Fibroblast of the conjunctiva (primary cell): ENCODE data around the gene LDLRAD3.
A peak's percentile ranks its signal among the peaks of the same experiment; 100 is the strongest.

ENCODE experiments used
- DNase-seq: peaks from one replicate; pipeline ENCODE4 v3.0.0-alpha.2; 2010; ENCODE audit warnings: low read depth

The LDLRAD3 gene

DNA sequence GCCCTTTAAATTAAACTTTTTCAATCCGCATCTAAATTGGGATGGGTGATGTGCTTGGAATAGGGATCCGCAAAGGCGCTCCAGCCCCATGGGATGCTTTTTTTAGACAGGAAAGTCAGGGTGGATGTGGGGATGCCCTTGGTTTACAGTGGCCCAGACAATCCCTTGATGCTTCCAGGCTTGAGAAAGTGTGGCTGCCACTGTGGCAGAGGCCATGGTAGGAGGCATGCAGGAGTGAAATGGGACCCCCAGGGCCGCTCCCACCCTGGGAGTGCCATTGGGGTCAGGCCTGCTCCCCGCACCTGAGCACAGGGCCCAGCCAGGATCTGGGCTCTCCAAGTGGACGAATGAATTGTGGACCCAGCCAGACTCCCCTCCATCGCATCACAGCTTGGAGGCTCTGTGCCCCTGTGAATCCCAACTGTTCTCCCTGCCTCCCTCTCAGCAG is 269.6 kb downstream of the LDLRAD3 start:
- no peak for DNase-seq

DNA sequence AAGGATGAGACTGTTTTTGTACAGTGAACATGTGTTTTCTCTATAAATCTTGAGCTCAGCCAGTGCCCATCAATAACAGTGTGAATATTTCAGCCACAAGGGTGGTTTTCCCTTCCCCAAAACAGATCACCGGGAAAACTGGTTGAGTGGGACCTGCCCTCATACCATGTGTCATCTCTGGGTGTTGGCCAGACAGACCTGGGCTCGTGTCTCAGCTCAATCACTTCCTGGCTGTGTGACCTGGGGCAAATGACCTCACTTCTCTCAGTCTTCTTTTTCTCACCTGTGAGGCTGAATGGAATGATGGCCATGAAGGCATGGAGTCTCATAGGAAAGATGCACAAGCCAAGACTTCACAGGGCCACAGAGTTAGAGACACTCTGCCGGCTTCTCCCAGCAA is 270.6 kb downstream of the LDLRAD3 start:
- DNase-seq: no peak

DNA sequence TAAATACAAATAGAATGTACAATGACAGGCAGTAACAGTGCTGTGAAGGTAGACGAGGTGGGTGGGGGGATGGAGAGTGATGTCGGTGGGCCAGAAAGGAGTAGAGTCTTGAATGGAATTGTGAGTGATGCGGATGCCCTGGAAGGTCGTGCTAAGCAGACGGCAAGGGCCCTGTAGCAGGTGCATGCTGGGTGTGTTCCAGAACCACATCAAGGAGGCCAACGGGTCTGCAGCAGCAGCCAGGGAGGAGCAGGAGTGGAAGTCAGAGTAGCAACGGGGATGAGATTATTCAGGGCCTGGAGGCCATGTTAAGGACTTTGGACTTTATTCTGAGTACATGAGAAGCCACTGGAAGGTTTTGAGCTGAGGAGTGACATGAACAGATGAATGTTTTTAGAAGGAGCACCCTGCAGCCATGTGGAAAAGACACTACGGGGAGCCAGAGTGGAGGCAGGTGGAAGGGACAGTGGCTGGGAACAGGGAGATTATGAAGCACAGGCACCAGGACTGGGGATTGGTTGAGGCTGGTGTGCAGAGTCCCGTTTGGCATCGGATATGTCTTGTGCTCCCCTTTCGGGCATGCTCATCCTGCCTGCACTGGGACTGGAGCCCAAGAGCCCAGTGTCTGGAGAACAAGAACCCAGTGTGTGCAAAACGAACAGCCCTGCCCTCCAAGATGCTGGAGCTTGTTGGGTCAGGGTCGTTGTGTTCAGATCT is 271.3 kb downstream of the LDLRAD3 start:
- no peak for DNase-seq

DNA sequence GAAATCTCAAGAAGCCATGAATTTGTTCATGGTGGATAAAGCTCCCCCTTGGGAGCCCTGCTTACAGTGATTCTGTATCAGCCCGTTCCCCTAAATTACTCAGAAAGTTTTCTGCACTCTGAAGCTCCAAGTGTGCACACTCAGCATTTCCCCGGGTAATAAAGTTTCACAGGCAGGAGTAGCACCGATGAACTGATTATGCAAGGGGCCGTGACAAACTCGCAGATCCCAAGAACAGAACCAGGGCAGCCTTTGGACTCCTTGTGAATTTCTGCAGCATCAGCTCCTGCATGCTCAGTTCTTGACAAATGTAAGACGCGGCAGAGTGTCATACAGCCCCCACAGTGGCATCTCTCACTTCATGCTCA is 271.8 kb downstream of the LDLRAD3 start:
- no peak for DNase-seq

DNA sequence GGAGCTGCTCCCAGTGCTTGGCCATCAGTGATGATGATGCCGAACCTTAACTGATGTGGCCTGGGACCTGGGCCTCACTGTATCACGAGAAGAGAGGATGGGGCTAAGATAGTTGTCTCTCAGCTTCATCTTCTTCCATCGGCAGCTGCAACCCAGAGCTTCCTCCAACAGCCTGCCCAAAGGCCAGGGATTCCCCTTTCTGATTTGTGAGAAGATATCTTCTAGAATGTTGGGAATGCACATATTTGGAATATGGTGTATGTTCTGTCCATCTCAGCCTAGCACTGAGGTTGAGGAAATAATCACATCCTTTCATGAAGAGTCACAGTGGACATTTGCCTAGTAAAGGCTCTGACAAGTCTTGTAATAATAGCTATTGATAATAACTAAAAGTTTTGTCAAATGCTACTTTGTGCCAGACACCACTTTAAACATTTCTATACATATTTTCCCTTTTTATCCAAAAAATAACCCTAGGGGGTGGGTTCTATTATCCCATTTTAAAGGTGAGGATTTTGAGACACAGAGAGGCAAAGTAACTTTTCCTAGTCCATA is 272.3 kb downstream of the LDLRAD3 start:
- no peak for DNase-seq

DNA sequence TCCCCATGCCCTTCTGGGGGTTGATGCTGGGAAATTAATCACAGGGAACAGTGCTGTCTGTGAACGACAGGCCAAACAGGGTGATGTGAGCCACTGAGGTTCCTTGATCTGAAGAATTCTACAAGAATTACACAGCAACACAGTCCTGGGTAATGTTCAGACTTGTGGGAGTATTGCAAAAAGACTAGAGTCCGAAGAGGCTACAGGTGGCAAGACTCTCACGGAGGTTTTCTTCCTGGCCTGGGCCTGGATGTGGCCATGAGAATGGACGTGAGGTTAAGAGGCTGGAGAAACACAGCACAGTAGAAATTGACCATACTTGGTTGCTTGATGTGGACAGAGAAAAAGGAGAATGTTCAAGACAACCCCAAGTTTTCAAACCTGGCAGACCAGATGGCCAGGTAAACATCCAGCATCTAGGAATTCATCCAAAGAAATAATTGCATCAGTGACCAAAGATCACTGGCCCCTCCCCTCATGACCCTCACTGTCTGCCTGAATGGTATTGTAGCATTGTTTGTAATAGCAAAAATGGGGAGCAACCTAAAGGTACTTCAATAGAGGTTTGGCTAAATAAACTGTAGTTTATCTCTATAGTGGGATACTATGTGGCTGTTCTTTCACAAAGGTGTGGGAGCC is 274.5 kb downstream of the LDLRAD3 start:
- no peak for DNase-seq

DNA sequence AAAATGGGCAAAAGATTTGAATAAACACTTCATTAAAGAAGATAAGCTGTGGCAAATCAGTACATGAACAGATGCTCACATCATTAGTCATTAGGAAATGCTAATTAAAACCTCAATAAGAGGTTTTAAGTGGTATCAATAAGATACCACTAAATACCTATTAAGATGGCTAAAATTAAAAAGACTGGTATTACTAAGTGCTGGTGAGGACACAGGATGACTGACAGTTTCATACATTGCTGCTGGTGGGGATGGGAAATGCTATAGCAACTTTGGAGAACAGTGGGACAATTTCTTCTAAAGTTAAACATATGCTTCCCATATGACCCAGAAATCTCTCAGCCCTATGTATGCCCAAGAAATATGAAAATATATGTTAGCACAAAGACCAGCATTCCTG is 276.1 kb downstream of the LDLRAD3 start:
- DNase-seq: no peak

DNA sequence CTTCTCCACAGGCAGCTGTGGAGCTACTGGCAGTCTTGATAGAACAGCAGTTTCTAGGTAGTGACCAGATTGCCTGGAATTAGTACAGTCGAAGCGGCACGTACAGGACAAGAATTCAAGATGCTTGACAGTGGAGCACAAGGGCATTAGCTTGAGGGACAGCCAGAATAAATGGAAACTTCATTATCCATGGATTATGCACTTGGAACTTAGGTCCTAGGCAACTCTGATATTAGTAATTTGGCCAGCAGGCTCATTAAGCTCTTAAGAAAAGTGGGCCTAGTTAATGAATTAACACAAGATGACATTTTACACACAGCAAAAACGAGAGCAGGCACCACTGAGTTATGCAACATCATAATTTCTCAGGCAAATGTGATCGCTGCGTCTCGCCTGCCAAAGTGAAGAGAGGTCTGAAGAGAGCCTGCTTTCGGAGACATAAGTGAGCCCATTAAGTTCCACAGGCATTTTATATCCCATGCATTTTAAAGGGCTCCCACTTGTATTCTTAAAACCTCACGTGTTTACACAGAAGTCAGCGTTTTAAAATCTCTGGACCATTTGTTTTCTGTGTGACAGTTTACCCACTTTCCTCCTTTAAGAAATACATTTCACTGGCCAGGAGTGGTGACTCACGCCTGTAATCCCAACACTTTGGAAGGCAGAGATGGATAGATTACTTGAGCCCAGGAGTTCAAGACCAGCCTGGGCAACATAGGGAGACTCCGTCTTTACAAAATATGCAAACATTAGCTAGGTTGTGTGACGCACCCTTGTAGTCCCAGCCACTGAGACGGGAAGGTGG is 279.2 kb downstream of the LDLRAD3 start:
- DNase-seq: no peak

DNA sequence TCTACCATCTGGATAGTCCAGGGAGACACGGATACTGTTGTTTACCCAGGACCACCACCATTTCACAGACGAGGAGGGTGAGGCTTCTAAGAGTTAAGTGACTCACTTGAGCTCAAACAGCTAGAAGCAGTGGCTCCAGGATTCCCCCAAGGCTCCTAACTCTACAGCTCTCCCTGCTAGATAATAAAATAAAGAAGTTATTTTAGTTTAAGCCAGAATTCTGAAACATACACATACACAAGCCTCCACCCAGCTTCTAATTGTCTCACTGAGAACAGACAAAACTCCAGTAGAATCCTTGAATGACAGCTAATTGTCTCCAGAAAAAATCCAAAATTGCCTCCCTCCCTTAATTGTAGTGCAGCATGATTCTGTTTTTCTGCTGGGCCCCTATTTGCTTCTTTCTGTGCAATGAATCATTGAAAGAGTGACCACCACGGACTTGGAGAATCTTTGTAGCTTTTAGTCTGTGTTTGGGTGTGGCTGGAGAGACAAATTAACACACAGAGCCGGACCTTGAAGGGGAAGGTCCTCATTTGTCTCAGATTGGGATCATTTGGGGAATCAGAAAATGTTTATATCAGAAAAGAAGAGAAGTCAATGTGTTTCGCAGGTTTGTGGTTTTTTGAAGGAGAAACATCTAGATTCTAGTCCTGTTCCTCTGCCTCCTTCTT is 280.5 kb downstream of the LDLRAD3 start:
- no peak for DNase-seq

DNA sequence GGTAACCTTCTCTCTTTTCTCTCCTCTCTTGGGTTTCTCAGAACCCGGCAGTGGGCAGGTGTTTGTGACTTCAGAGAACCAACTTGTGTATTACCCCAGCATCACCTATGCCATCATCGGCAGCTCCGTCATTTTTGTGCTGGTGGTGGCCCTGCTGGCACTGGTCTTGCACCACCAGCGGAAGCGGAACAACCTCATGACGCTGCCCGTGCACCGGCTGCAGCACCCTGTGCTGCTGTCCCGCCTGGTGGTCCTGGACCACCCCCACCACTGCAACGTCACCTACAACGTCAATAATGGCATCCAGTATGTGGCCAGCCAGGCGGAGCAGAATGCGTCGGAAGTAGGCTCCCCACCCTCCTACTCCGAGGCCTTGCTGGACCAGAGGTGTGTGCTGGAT is 283.2 kb downstream of the LDLRAD3 start:
- DNase-seq: no peak

DNA sequence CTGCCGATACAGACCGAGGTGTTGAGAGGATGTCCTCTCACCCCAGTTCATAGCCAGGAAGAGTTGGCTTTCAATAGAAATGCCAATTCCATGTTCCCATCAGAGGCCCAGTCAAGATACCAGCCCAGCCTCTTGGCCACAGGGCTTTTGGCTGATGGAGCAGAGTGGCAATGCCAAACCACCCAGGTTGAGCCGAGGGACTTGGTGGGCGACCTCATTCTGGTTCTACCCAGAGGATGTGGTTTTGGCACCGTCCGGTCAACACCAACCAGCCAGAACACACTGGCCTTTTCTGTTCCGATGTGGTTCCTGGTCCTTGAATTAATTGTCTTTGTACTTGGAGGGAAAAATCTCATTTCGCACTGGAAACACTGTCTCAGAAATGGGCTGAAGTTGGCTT is 284.8 kb downstream of the LDLRAD3 start:
- DNase-seq: no peak

DNA sequence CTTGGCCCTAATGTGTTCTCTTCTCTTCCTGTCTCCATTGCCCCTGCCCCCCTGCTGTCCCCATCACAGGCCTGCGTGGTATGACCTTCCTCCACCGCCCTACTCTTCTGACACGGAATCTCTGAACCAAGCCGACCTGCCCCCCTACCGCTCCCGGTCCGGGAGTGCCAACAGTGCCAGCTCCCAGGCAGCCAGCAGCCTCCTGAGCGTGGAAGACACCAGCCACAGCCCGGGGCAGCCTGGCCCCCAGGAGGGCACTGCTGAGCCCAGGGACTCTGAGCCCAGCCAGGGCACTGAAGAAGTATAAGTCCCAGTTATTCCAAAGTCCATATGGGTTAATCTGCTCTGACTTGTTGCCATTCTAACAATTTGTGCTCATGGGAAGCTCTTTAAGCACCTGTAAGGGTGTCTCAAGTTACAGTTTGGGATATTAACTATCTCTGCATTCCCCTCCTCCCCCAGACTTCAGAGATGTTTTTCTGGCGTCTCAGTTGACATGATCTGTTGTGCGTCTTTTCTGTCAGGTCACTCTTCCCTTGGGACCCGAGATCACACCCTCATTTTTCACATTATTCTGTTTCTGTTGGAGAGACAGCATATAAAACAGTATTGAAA is 285.3 kb downstream of the LDLRAD3 start:
- DNase-seq: no peak

DNA sequence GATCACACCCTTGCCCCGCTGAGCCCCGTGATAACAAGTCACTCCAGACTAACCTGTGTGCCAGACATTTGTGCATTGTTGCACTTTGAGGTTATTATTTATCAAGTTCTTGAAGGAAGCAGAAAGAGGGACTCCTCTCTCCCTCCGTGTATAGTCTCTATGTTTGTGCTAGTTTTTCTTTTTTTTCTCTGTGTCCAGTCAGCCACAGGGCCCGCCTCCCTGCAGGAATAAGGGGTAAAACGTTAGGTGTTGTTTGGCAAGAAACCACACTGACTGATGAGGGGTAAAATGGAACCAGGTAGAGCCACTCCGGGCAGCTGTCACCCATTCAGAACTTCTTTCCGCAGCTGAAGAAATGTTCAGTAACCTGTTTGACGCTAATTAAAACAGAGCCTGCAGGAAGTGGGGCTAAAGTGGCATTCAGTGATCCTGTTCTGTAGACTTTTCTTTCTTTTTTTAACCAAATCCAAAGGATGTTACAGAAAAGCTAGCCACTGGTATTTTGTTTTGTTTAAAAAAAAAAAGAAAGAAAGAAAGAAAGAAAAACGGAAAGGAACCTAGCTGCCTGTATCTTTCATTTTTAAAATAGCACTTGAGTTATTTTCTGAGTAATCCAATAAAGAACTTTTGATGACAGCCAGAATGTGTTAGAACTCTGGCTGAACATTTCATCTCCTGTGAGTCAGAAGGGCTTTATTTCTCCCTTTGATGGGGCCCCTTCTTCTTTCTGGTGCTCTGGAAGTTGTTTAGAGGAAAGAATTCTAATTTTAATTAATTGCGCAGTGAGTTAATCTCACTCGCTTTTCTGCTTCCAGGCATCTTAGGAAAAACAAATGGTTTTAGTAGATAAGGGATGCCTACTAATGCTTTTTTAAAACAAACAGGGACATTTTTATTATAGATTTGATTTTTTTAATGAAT is 287.2 kb downstream of the LDLRAD3 start:
- peak; percentile 34 for DNase-seq

DNA sequence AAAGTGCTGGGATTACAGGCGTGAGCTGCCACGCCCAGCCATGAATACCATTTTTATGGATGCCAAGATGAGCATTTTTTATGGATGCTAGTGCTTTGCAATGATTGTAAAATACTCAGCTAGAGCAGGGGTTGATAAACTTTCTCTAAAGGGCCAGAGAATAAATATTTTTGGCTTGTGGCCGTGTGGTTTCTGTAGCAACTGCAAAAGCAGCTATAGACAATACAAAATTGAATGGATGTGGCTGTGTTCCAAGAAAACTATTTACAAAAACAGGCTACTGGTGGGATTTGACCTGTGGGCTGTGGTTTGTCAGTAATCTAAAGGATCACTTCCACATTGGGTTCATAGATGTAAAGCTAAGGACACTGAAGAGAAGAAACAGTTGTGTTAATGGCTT is 289.3 kb downstream of the LDLRAD3 start:
- DNase-seq: no peak

DNA sequence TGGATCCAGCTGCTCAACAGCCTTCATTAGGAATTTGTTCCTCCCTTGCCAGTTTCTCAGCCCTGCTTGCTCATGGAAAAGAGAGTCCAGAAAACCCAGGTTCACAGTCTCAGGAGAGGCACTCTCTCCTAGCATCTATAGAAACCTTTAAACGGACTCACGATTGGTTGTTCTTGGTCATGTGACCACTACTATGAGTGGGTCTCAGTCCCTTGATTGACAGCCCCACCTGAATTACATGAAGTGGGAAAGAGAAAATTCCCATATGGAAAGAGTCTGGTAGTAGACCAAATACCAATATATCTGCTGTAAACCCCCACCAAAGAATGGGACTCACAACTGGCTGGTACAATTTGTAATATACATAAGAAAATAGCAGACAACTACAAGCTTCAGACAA is 291.0 kb downstream of the LDLRAD3 start:
- no peak for DNase-seq

DNA sequence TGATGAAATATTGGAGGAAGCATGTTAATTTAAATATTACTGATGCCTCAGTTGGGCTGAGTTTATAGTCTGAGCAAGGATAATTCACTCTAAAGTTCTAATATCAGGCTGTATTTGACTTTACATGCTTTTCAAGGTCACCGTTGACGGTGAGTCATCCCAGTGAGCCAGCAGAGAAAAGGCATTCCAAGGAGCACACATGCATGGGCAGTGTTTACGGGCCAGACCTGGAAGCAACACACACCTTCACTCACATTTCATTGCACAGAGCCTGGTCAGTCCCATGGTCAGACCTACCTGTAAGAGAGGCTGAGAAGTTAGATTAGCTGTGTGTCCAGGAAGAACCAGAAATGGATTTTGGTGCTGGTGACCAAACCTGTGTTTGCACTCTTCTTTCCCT is 291.9 kb downstream of the LDLRAD3 start:
- DNase-seq: no peak

DNA sequence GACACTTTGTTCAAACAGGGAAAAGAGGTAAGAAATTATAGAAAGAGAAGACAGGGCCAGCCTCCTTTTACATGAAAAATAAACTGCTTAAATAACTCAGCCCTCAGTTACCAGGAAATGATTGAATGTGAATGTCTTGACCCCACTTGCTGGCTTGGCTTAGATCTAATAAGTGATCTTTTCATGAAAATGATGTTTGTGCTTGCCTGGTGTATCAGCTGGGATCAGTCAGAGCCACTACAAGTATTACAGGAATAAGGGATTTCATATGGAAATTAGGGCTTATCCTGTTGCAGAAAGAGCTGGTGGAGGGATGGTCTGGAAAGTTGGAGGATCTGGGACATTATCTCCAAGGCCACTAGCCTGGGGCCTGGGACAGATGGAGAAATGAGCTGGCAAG is 293.5 kb downstream of the LDLRAD3 start:
- DNase-seq: no peak

DNA sequence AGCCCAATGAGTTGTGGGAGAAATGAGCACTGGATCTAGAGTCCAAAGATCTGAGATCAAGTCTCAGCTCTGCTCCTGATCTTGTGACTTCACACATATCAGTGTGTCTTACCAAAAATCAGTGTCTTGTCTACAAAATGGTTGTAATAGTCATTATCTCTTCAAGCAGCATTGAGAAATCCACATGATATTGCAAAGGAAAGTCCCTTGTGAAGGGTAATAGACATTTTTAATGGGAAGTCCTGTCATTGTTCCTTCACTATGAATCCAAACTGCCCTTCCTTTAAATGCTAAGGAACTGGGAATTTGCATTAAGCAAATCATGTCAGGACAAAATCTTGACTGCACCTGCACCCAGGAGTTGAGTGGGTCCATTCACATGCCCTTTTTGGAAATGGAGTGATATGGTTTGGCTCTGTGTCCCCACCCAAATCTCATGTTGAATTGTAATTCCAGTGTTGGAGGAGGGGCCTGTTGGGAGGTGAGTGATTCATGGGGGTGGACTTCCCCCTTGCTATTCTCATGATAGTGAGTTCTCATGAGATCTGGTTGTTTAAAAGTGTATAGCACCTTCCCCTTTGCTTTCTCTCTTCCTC is 294.3 kb downstream of the LDLRAD3 start:
- DNase-seq: no peak

DNA sequence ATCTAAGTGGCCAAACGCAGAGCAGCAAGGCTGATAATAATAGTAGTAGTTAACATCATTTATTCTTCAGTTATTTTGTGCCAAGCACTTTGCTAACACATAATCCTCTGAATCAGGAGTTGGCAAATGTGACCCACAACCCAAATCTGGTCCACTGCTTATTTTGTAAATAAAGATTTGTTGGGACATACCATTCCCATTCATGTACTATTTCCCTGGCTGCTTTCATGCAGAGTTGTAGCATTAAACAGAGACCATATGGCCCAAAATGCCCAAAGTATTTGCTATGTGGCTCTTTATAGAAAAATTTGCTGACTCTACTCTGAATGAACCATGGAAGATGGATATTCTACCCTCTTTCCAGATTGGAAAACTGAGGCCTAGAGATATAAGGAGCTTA is 295.0 kb downstream of the LDLRAD3 start:
- DNase-seq: peak; percentile 47

DNA sequence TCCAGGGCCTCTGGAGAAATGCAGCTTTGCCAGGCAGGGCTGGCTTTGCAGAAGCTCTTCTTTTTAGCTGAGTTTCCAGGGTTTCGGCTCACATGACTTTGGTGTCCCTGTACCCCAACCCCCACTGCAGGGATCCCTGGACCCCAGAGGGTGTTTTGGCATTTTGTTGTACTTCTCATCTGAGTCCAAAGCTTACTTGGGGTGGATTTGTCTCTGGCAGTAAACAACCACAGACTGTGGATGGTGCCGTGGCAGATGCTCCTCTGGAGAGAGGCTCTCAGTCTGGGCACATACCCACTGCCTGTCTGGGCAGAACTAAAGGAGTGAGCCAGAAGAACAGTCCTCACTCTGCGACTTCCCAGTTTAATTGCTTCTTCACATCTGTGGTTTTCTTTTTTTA is 295.8 kb downstream of the LDLRAD3 start:
- DNase-seq: no peak
